ENCODE measurements around the gene VAX1. TPM values are rescaled to one million over a fixed set of nuclear protein-coding genes. Genes with fewer than 3 reads are reported as not detected.

The VAX1 gene
- total RNA-seq, 1 experiment from 2014 or later, result not detected

- no peaks in the 10 kb centered on the region for H3K79me2 ChIP-seq (ENCODE audit: insufficient read depth, low read length)
- H3K23me2 ChIP-seq (ENCODE audit: insufficient read length, low read depth, low read length, poor library complexity, severe bottlenecking), result peaks cover 18% of the 10 kb centered on the region
- H2BK15ac ChIP-seq (ENCODE audit: low read depth, low read length), result no peak overlapping the region
- H3K4me1 ChIP-seq (ENCODE audit: insufficient read depth, low read length), result peaks cover 7% of the 10 kb centered on the region
- H3K56ac ChIP-seq (ENCODE audit: insufficient read length, low read depth, low read length), result no peak overlapping the region
- peak overlapping the region; percentile 44 for H3K4me2 ChIP-seq (ENCODE audit: insufficient read depth, insufficient read length, low read length)
- no peak for DNase-seq
- Mint-ChIP-seq H3K27me3 (ENCODE audit: low read depth) (peaks cover 99% of the 10 kb centered on the region), H3K9me3 (peaks cover 0 to 16% of the 10 kb centered on the region in 2 experiments; a peak in 1 of 5 replicates), H3K36me3 (ENCODE audit: insufficient read depth in 1 of 3, low read depth in 3 of 3) (no peaks in the 10 kb centered on the region; a peak in 1 of 7 replicates), H3K4me1 (peaks cover 20 to 48% of the 10 kb centered on the region in 2 experiments), H3K4me3 (peak overlapping the region in 1 of 2 experiments; percentile 48; a peak in 3 of 5 replicates), H3K27ac (no peak overlapping the region)
- H2BK20ac ChIP-seq (ENCODE audit: low read depth, low read length, poor library complexity, severe bottlenecking), result no peak overlapping the region
- no peak overlapping the region for H3K23ac ChIP-seq (ENCODE audit: insufficient read length, low read depth, low read length)
- H2BK120ac ChIP-seq (ENCODE audit: low read depth, low read length, poor library complexity, severe bottlenecking), result no peak overlapping the region
- H4K20me1 ChIP-seq (ENCODE audit: control insufficient read depth, insufficient read depth, insufficient read length), result no peaks in the 10 kb centered on the region
- no peak overlapping the region for H3K18ac ChIP-seq (ENCODE audit: insufficient read length, low read depth, low read length)
- no peak overlapping the region for H3K14ac ChIP-seq (ENCODE audit: insufficient read depth, low read length)
- no peak overlapping the region for H4K91ac ChIP-seq (ENCODE audit: insufficient read length, low read depth, low read length)
- no peak overlapping the region for H3K9ac ChIP-seq (ENCODE audit: extremely low read depth, insufficient read length, low read length)
- no peaks in the 10 kb centered on the region for H3K9me3 ChIP-seq (ENCODE audit: control insufficient read depth, low read depth, low read length)
- H2AFZ ChIP-seq (ENCODE audit: low read length), result no peak overlapping the region
- H2BK12ac ChIP-seq (ENCODE audit: insufficient read length, low read depth, low read length), result no peak overlapping the region
- H4K8ac ChIP-seq (replicated peaks; ENCODE audit: insufficient read length, low read depth, low read length), result no peak overlapping the region
- no peak overlapping the region for H3K27ac ChIP-seq (ENCODE audit: insufficient read length, low read depth, low read length)
- no peak overlapping the region for H3K4ac ChIP-seq (ENCODE audit: low read depth, low read length)
- no peak overlapping the region for H2BK5ac ChIP-seq (ENCODE audit: insufficient read length, low read length)
- H3K79me1 ChIP-seq (ENCODE audit: insufficient read depth, low read depth, low read length, poor library complexity, severe bottlenecking), result no peaks in the 10 kb centered on the region
- no peak for TF ChIP-seq CTCF (conservative IDR thresholded peaks at IDR 0.05)
- peaks cover 86% of the 10 kb centered on the region for H3K27me3 ChIP-seq (ENCODE audit: insufficient read depth, low read length)
- H4K5ac ChIP-seq (ENCODE audit: insufficient read length, low read depth, low read length), result no peak overlapping the region
- no peak overlapping the region for H3T11ph ChIP-seq (ENCODE audit: low read length)
- no CpG with 5 or more reads among the region's 32 CpGs for WGBS (ENCODE audit: extremely low coverage, insufficient read length, low lambda C conversion rate)
- H2AK5ac ChIP-seq (ENCODE audit: insufficient read length, low read length), result no peak overlapping the region
Measured at GRCh38 chr10:117164592-117165537, 26.8 kb upstream of the VAX1 start.
